Activated T-cell treated with anti-CD3 and anti-CD28 coated beads, Interleukin-2, amount 50 U/mL, for 24 hours (primary cell): ENCODE results near the gene FBLN5.
A peak's percentile ranks its signal among the peaks of the same experiment; 100 is the strongest.

ENCODE experiments used
- DNase-seq: peaks from one replicate; pipeline ENCODE4 v3.0.0-alpha.2; 2020
- H3K27ac Mint-ChIP-seq: 2 replicates; pipeline ENCODE4 v1.8.0; 2020; ENCODE audit warnings: mild to moderate bottlenecking, mixed read lengths
- H3K27me3 Mint-ChIP-seq: 2 replicates; pipeline ENCODE4 v1.8.0; 2020; ENCODE audit warnings: mixed read lengths
- H3K36me3 Mint-ChIP-seq: 2 replicates; pipeline ENCODE4 v1.8.0; 2020; ENCODE audit warnings: low read depth, mixed read lengths
- H3K4me1 Mint-ChIP-seq: 2 replicates; pipeline ENCODE4 v1.8.0; 2020; ENCODE audit warnings: low read depth, mixed read lengths
- H3K4me3 Mint-ChIP-seq: 2 replicates; pipeline ENCODE4 v1.8.0; 2020; ENCODE audit warnings: mild to moderate bottlenecking, moderate library complexity, mixed read lengths
- H3K9me3 Mint-ChIP-seq: 2 replicates; pipeline ENCODE4 v1.8.0; 2020; ENCODE audit warnings: mixed read lengths

Gene FBLN5, protein sequence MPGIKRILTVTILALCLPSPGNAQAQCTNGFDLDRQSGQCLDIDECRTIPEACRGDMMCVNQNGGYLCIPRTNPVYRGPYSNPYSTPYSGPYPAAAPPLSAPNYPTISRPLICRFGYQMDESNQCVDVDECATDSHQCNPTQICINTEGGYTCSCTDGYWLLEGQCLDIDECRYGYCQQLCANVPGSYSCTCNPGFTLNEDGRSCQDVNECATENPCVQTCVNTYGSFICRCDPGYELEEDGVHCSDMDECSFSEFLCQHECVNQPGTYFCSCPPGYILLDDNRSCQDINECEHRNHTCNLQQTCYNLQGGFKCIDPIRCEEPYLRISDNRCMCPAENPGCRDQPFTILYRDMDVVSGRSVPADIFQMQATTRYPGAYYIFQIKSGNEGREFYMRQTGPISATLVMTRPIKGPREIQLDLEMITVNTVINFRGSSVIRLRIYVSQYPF

DNA sequence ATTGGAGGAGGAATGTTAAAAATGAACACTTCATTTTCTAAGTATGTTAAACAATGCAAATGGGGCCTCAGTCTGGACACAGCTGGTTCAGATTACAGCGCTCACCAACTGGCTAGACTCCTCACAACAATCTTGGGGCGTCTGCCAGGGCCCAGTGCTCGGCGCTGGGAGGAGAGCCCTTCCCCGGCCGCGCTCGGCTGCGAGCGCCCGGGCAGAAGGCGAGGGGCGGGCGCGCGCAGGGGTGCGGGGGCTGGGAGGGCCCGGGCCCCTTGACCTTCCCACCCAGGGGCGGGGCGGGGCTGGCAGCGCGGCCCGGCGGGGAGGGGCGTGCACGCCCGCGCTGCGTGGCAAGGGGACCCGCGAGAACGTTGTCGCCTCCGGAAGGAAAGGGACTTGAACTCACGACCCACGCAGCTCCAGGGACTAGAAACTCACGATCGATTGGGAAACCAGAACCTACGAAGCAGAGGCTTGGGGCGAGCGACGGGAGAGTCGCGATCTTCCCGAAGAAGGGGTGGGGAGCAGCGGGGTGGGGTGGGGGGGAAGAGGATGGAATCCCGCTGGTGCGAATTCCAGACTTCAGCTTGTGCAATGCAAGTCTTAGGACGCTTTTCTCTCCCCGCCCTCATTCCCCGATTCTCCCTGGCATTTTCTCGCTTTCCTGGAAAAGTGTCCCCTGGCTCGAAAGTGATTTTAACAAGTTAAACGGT, at the start of gene FBLN5:
Gene FBLN5 (minus strand): TSS at position 220 of the 710 bp plus-strand sequence. CDS start 465 bp downstream, outside the sequence.
- no peaks in the 10 kb centered on the region for H3K36me3 Mint-ChIP-seq
- H3K4me1 Mint-ChIP-seq = peaks cover 15% of the 10 kb centered on the region
- no peak within 1 kb of the TSS for H3K27ac Mint-ChIP-seq

DNA sequence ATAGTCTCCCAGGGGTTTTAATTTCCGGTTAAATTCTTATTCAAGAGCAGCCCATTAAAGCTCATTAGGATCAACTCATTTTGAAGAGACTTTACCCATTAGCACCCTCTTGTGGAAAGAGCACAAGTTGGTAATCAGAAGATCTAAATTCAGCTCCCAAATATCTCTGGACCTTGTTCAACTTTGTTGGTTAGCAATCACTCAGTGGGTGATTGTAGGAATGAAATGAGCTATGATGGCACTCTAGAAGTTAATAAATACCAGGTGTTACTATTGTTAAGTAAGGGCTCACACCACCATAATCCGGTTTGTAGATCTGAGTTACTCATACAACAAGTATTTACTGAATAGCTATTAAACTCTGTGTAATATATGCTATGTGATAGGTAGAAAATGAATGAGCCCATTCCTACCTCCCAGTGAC, 49.5 kb upstream of the FBLN5 start:
- H3K4me1 Mint-ChIP-seq = peaks cover 46% of the 10 kb centered on the region
- H3K27ac Mint-ChIP-seq = peak overlapping the region; percentile 11
- no peaks in the 10 kb centered on the region for H3K9me3 Mint-ChIP-seq
- H3K4me3 Mint-ChIP-seq = no peak overlapping the region
- H3K27me3 Mint-ChIP-seq = no peaks in the 10 kb centered on the region
- peaks cover 72% of the 10 kb centered on the region for H3K36me3 Mint-ChIP-seq
- no peak for DNase-seq

More for the DNA sequence above, at the start of gene FBLN5:
- peak; percentile 66 for DNase-seq
- Mint-ChIP-seq H3K9me3 (no peaks in the 10 kb centered on the region), H3K27me3 (peaks cover 46% of the 10 kb centered on the region), H3K4me3 (peak within 1 kb of the TSS; percentile 78)

DNA sequence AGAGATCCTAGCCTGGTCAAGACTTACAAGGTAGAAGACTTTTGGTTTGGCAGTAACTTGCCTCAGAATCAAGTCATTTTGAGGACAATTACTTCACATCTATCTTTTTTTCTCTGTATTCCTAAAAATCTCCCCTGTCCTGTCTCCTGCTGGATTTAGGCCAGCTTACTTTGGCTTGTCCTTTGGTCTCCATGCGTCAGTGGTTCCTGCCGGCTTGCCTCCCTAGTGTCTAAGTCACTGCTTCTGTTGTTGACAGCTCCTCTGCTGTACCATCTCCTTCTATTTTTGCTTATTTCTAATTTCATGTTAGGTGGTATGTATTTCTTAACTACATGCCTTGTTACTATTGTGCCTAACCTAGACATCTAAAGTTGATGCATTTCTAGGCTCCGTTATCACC, 39.7 kb upstream of the FBLN5 start:
- no peaks in the 10 kb centered on the region for H3K9me3 Mint-ChIP-seq
- no peak for DNase-seq
- H3K4me3 Mint-ChIP-seq = no peak overlapping the region
- no peak overlapping the region for H3K27ac Mint-ChIP-seq
- H3K4me1 Mint-ChIP-seq = peaks cover 13% of the 10 kb centered on the region
- H3K36me3 Mint-ChIP-seq = peaks cover 90% of the 10 kb centered on the region
- no peaks in the 10 kb centered on the region for H3K27me3 Mint-ChIP-seq

DNA sequence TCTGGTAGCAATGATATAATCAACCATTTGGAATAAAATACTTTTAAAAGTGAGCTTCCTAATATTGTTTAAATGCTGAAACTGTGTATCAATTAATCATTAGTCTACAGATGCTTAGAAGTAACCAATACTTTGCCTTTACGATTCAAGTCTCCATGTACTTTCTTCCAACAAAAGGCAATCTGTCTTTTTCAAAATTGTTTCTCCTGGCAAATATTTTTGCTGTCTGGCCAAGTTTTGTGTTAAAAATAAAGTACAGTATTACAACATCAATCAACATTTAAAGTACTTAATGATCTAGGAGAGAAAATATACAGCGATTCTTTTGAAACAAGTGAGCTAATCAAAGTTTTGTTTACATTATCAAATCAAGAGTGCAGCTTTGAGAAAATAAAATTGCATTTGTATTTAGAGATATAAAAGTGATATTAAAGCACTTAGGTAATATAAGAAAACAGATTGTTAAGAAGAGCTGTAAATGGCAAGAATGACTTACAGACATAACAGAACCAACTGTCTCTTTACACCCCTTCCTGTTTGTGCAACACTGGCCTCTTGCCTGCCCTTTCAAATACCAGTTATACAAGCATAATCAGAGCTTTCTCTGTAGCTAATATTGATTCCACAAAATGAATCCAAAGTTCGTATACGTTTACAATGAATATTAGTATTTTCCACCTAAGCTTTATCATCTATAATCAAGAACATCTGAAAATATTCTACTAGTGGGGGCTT, 38.2 kb upstream of the FBLN5 start:
- no peak overlapping the region for H3K4me3 Mint-ChIP-seq
- H3K4me1 Mint-ChIP-seq = peaks cover 17% of the 10 kb centered on the region
- no peaks in the 10 kb centered on the region for H3K9me3 Mint-ChIP-seq
- no peak for DNase-seq
- no peaks in the 10 kb centered on the region for H3K27me3 Mint-ChIP-seq
- no peak overlapping the region for H3K27ac Mint-ChIP-seq
- H3K36me3 Mint-ChIP-seq = peaks cover 81% of the 10 kb centered on the region

DNA sequence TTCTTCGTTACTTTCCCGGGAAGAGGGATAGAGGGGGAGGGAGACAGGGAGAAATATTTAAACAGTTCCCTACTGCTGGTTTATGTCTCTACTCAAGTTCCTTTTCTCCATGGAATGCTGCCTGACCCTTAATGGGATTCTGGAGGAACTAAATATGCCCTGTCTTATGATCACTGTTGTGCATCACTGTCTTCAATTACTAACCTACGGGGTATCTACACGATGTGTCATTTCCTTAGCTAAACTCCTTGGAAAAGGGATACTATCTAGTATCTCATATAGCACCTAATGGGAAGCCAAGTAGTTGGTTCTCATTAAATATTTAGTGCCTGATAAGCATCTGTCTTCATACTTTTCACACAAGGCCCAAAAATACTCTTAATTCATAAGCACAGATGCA, 37.5 kb upstream of the FBLN5 start:
- Mint-ChIP-seq H3K36me3 (peaks cover 81% of the 10 kb centered on the region), H3K27me3 (no peaks in the 10 kb centered on the region), H3K27ac (no peak overlapping the region), H3K4me3 (no peak overlapping the region), H3K9me3 (no peaks in the 10 kb centered on the region), H3K4me1 (peaks cover 23% of the 10 kb centered on the region)
- DNase-seq = no peak

DNA sequence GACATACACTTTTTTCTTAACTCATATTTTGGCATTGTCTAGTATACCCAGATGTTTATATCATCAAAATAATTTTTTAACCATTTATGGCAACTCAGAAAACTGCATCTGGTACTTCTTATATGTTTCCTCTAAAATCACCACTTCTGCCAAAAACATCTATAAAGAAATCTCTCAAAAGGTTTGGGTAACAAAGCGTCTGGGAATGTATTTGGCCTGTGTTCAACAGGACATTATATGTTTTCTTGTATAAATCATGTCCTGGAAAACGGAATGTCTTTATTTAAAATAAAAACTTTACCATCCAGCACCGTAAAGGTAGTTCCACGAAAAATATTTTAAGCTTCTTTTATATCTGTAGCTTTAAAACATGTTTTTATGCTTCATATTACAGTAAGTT, 36.1 kb upstream of the FBLN5 start:
- H3K27me3 Mint-ChIP-seq = no peaks in the 10 kb centered on the region
- H3K27ac Mint-ChIP-seq = no peak overlapping the region
- H3K36me3 Mint-ChIP-seq = peaks cover 68% of the 10 kb centered on the region
- no peak for DNase-seq
- peaks cover 35% of the 10 kb centered on the region for H3K4me1 Mint-ChIP-seq
- H3K4me3 Mint-ChIP-seq = no peak overlapping the region
- no peaks in the 10 kb centered on the region for H3K9me3 Mint-ChIP-seq

DNA sequence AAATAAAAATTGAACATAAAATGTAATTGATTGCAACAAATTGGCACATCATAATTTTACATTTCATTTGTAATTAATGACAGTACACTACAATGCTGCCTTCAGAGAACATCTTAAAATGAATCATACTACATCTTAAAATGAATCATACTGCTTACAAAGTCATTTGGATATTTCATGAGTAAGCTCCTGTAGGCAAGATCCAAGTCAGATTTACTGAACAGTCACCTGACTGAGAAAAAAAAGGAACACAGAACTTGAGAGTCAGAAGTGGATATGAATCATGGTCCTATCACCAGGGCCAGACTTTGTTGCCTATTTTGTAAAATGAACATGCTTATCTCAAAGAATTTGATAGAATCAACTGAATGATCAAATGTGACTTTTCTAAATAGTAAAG, 32.7 kb upstream of the FBLN5 start:
- Mint-ChIP-seq H3K27ac (peak overlapping the region; percentile 87), H3K27me3 (no peaks in the 10 kb centered on the region), H3K36me3 (peaks cover 59% of the 10 kb centered on the region), H3K4me3 (peak overlapping the region; percentile 23), H3K4me1 (peaks cover 51% of the 10 kb centered on the region), H3K9me3 (no peaks in the 10 kb centered on the region)
- DNase-seq = no peak

DNA sequence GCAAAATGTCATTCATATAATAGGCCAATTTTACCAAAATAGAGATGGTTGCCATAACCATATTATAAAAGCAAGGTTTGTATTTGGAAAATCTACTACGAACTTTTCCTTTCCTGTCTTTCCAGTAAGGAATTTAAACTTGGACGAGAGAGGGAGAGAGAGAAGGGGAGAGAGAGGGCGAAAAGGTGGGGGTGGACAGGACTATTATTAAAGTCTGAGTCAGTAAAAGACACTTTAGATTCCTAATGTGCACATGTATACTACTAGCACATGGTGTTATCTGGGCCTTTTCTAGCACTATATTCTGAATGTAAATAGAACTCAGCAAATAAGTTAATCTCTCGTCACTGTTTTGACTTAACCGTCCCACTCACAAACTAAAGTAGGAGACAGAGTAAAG, 30.4 kb upstream of the FBLN5 start:
- peaks cover 54% of the 10 kb centered on the region for H3K36me3 Mint-ChIP-seq
- peaks cover 44% of the 10 kb centered on the region for H3K4me1 Mint-ChIP-seq
- no peaks in the 10 kb centered on the region for H3K9me3 Mint-ChIP-seq
- H3K4me3 Mint-ChIP-seq = no peak overlapping the region
- H3K27me3 Mint-ChIP-seq = no peaks in the 10 kb centered on the region
- H3K27ac Mint-ChIP-seq = peak overlapping the region; percentile 34
- DNase-seq = no peak

DNA sequence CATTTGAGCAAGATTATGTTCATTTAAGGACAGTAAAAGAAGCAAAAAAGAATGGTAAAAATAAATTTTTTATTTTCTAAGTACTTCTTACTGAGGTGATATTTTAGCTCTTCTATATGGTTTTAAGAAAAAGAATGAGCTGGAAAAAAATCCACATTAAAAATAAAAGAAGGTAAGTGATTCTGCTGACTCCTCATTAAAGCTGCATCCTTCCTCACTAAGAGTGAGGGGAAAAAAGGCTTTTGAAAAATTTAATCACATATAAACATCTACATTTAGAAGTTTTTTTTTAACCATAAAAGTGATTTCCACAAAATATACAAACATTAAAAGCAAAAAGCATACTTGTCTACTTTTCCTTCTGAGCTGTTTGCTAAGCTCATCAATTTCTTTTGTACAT, 28.3 kb upstream of the FBLN5 start:
- Mint-ChIP-seq H3K27me3 (no peaks in the 10 kb centered on the region), H3K9me3 (no peaks in the 10 kb centered on the region), H3K4me3 (no peak overlapping the region), H3K4me1 (peaks cover 36% of the 10 kb centered on the region), H3K36me3 (peaks cover 56% of the 10 kb centered on the region), H3K27ac (no peak overlapping the region)
- no peak for DNase-seq

DNA sequence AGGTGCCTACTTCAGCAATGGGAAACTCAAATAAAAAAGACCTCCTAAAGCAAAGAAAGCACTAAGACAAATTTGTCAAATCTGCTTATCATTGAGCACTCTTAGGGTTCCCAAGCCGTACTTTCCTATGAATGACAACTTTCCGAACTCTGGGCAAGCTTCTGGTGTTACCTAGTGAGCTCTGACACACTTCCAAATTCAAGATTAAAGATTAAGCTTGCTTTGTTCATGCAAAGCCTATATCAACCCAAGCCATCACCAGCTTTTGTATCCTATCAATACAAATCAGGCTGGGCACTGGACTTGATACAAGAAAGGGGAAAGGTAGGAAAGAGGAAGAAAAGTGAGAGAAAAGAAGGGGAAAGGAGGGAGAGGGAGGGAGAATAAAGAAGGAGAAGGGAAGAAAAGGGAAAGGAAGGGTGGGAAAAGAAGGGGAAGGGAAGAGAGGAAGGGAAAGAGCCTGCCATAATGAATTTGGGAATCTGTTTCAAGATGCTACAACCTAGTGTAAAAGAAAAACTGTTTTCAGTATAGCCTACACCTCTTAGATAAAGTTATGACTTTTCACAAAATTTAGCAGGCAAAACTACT, 23.8 kb upstream of the FBLN5 start:
- no peaks in the 10 kb centered on the region for H3K27me3 Mint-ChIP-seq
- no peak for DNase-seq
- peaks cover 74% of the 10 kb centered on the region for H3K36me3 Mint-ChIP-seq
- no peaks in the 10 kb centered on the region for H3K9me3 Mint-ChIP-seq
- no peak overlapping the region for H3K4me3 Mint-ChIP-seq
- no peak overlapping the region for H3K27ac Mint-ChIP-seq
- peaks cover 22% of the 10 kb centered on the region for H3K4me1 Mint-ChIP-seq

DNA sequence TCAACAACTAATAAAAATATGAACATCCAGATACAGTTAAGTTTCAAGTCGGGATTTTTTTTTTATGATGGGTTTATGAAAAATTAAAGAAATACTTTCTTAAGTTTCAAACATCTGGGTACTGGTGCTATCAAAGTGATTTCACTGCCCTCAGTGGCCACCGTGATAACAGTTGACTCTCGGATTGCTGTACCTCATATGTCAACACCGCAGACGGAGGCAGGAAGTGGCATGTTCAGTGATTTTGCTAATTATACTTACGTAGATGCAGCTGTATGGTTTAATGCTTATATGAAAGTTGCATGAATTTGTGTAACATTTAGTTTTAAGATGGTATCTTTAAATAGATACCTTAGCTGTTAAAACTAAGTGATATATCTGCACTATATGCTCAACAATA, 20.8 kb upstream of the FBLN5 start:
- Mint-ChIP-seq H3K27me3 (no peaks in the 10 kb centered on the region), H3K4me1 (peaks cover 21% of the 10 kb centered on the region), H3K4me3 (no peak overlapping the region), H3K36me3 (peaks cover 53% of the 10 kb centered on the region), H3K9me3 (no peaks in the 10 kb centered on the region), H3K27ac (peak overlapping the region; percentile 65)
- DNase-seq = no peak

DNA sequence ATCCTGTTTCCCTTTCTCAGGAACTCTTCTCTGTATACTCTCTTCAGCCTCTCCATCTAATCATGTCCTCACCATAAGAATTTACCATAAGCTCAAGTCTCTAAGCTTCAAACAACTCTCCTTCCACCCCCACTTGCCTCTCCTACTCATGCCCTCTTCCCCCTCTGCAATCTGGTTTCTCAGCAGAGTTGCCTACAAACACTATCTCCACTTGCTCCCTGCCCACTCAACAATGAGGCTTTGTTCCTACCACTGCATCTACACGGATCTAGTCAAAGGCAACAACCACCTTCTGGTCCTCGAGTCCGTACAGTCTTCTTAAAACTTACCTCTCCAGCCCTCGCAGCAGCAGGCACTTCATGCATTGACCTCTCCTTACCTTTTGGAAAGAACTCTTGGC, 17.2 kb upstream of the FBLN5 start:
- Mint-ChIP-seq H3K4me3 (no peak overlapping the region), H3K27me3 (peaks cover 1% of the 10 kb centered on the region), H3K36me3 (peaks cover 29% of the 10 kb centered on the region), H3K4me1 (peaks cover 37% of the 10 kb centered on the region), H3K9me3 (no peaks in the 10 kb centered on the region), H3K27ac (no peak overlapping the region)
- no peak for DNase-seq

DNA sequence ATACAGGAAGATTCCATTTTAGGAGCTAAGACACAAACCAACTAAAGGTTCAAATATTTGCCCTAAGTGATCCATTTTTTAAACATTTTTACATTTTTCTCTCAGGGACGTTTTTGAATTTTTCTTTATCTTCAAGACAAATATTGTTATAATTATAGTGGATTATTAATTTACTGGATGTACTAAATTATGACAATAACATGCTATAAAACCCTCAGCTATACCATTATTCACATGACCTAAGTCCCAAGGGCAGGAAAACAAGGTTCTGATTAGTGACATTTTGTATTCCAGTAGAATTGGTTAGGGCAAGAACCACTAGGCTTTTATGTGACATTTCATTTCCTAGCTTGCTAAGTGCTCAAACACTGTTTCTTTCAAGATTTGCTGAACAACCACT, 16.5 kb upstream of the FBLN5 start:
- Mint-ChIP-seq H3K27ac (no peak overlapping the region), H3K36me3 (peaks cover 22% of the 10 kb centered on the region)

DNA sequence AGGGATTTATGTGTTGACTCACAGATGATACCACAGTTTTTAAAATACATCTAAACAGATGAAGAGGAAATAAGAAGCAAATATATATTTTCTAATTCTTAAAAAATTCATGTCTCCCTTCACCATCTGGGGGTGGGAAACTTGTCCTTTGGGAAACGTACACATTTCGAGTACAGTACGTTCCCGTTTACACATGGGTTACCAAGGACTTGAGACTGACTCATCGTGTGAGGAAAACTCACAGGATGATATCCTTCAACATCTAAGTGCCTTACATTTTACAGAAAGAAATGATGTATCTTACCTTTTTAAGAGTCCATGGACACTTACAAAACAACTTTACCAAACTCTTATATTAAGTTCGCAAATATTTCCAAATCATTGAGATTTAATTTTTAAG, 16.0 kb upstream of the FBLN5 start:
- no peak for DNase-seq
- Mint-ChIP-seq H3K27ac (no peak overlapping the region), H3K36me3 (peaks cover 17% of the 10 kb centered on the region), H3K9me3 (no peaks in the 10 kb centered on the region), H3K4me1 (peaks cover 31% of the 10 kb centered on the region), H3K4me3 (no peak overlapping the region), H3K27me3 (peaks cover 2% of the 10 kb centered on the region)

More for the DNA sequence above, 16.5 kb upstream of the FBLN5 start:
- no peak for DNase-seq
- Mint-ChIP-seq H3K4me1 (peaks cover 36% of the 10 kb centered on the region), H3K9me3 (no peaks in the 10 kb centered on the region), H3K4me3 (no peak overlapping the region), H3K27me3 (peaks cover 2% of the 10 kb centered on the region)
